HepG2 (cell line): ENCODE data around the gene SPC24. TPM values are rescaled to one million over a fixed set of nuclear protein-coding genes. Genes with fewer than 3 reads are reported as not detected.

Experiments
- ATAC-seq: fragments of 200-7000 bp; cut with Tn5 transposase; 3 replicates; pipeline ENCODE4 v1.9.1; 2020; ENCODE audit warnings: mild to moderate bottlenecking, moderate library complexity
- BruUV-seq: library from RNA; stranded (reverse); fragments of 400-500 nt; replicated peaks from 2 replicates; lab custom pipeline; 2021; lab: Mats Ljungman, UMichigan
- CTCF ChIA-PET: fragments of 300-600 bp; formaldehyde crosslinking; extraction: SDS; loops from one replicate; lab custom pipeline; 2021; ENCODE audit warnings: low total read pairs, inconsistent platforms, low intra/inter-chr PET ratio; lab: Yijun Ruan, JAX
- POLR2A ChIA-PET: fragments of 350-600 bp; sonication (Branson Sonifier 250); formaldehyde crosslinking; loops from one replicate; lab custom pipeline; 2020; ENCODE audit warnings: antibody characterized with exemption, inconsistent platforms; lab: Yijun Ruan, JAX
- DNase-seq: peaks from one replicate; pipeline ENCODE4 v3.0.0-alpha.2; 2015; ENCODE audit warnings: low spot score
- FAIRE-seq: peaks from 3 replicates; lab custom pipeline; 2011; peaks lifted over from hg19 to GRCh38; lab: Jason Lieb, UNC
- H2AFZ ChIP-seq: one replicate; pipeline ENCODE4 v1.6.1; 2011; ENCODE audit warnings: low read length, inconsistent platforms
- H3K27ac ChIP-seq: fragments of 300-600 bp; 3 replicates; pipeline ENCODE4 v1.8.0; 2011; ENCODE audit warnings: mixed run types, mild to moderate bottlenecking, mixed read lengths, low read length, inconsistent platforms; ENCODE audit not compliant: insufficient read depth; ENCODE audit errors: extremely low read length
- H3K27me3 ChIP-seq, 2 experiments: fragments of 200-600 bp in 1 of 2; 2 replicates in 1 of 2; 3 replicates in 1 of 2; pipeline versions ENCODE4 v1.6.0 to v1.8.0; 2011; ENCODE audit warnings: low read length in 2 of 2, mild to moderate bottlenecking in 2 of 2, moderate library complexity in 2 of 2, inconsistent platforms in 1 of 2; ENCODE audit not compliant: insufficient read depth in 2 of 2, control insufficient read depth in 1 of 2
- H3K36me3 ChIP-seq, 2 experiments: fragments of 200-600 bp in 1 of 2; replicated peaks in 1 of 2; 2 replicates in 1 of 2; 3 replicates in 1 of 2; pipeline versions ENCODE4 v1.5.1 to v1.8.0; 2011; ENCODE audit warnings: low read length in 2 of 2, inconsistent platforms in 1 of 2; ENCODE audit not compliant: insufficient read depth in 2 of 2, control insufficient read depth in 1 of 2
- H3K4me1 ChIP-seq: 2 replicates; pipeline ENCODE4 v1.5.1; 2012; ENCODE audit warnings: low read length, inconsistent platforms; ENCODE audit not compliant: insufficient read depth
- H3K4me2 ChIP-seq: 2 replicates; pipeline ENCODE4 v1.6.0; 2011; ENCODE audit warnings: low read depth, low read length, inconsistent platforms
- H3K4me3 ChIP-seq, 3 experiments: fragments of 200-600 bp in 1 of 3; sonication (generic), shearing (Covaris generic) in 1 of 3; replicated peaks in 1 of 3; 2 replicates each; pipeline ENCODE4 v1.5.1; 2011 to 2016; ENCODE audit warnings: low read length in 3 of 3, inconsistent platforms in 2 of 3, low read depth in 2 of 3, mild to moderate bottlenecking in 2 of 3, control low read depth in 1 of 3, mixed read lengths in 1 of 3; ENCODE audit not compliant: insufficient read depth in 1 of 3
- H3K79me2 ChIP-seq: one replicate; pipeline ENCODE4 v1.6.1; 2011; ENCODE audit warnings: low read length, inconsistent platforms; ENCODE audit not compliant: insufficient read depth
- H3K9ac ChIP-seq: 2 replicates; pipeline ENCODE4 v1.6.0; 2011; ENCODE audit warnings: mild to moderate bottlenecking, low read depth, low read length, inconsistent platforms; ENCODE audit not compliant: insufficient read depth
- H3K9me3 ChIP-seq: 2 replicates; pipeline ENCODE4 v1.5.1; 2012; ENCODE audit warnings: mild to moderate bottlenecking, low read length
- H4K20me1 ChIP-seq: 2 replicates; pipeline ENCODE4 v1.6.0; 2011; ENCODE audit warnings: inconsistent platforms, mild to moderate bottlenecking, low read length, moderate library complexity; ENCODE audit not compliant: insufficient read depth
- DPF2 ChIP-seq: sonication (generic); formaldehyde crosslinking; IDR thresholded peaks from 2 replicates; pipeline ENCODE4 v1.4.0; 2020; ENCODE audit warnings: mild to moderate bottlenecking, low read depth, missing genetic modification reagents, borderline replicate concordance
- FLYWCH1 ChIP-seq: sonication (generic); formaldehyde crosslinking; IDR thresholded peaks from 2 replicates; pipeline ENCODE4 v1.8.1; 2023; ENCODE audit warnings: mild to moderate bottlenecking, missing genetic modification reagents
- HMG20A ChIP-seq: IDR thresholded peaks from 2 replicates; pipeline ENCODE4 v1.6.1; 2016; ENCODE audit warnings: borderline replicate concordance
- KLF9 ChIP-seq: IDR thresholded peaks from 2 replicates; pipeline ENCODE4 v1.6.1; 2016; ENCODE audit warnings: low read depth
- NR2F6 ChIP-seq, 2 experiments: IDR thresholded peaks; 2 replicates each; pipeline ENCODE4 v1.6.1; 2016; ENCODE audit warnings: antibody characterized with exemption in 1 of 2, mild to moderate bottlenecking in 1 of 2
- PRMT3 ChIP-seq: sonication (generic); formaldehyde crosslinking; IDR thresholded peaks from 2 replicates; pipeline ENCODE4 v1.8.1; 2022; ENCODE audit warnings: low read depth, mild to moderate bottlenecking, moderate library complexity, missing genetic modification reagents, borderline replicate concordance
- RNF219 ChIP-seq: sonication (generic); formaldehyde crosslinking; IDR thresholded peaks from 2 replicates; pipeline ENCODE4 v1.5.0; 2020; ENCODE audit warnings: mild to moderate bottlenecking, missing genetic modification reagents
- SATB2 ChIP-seq: sonication (generic); formaldehyde crosslinking; IDR thresholded peaks from 2 replicates; pipeline ENCODE4 v1.5.0; 2020; ENCODE audit warnings: missing genetic modification reagents
- SNRNP70 ChIP-seq: fragments of 200-400 bp; formaldehyde crosslinking; IDR thresholded peaks from 2 replicates; pipeline ENCODE4 v1.6.1; 2017; ENCODE audit warnings: mild to moderate bottlenecking, low read depth, low read length, moderate library complexity
- SSRP1 ChIP-seq: IDR thresholded peaks from 2 replicates; pipeline ENCODE4 v1.6.1; 2016; ENCODE audit warnings: control low read depth
- SYNCRIP ChIP-seq: fragments of 200-400 bp; formaldehyde crosslinking; IDR thresholded peaks from 2 replicates; pipeline ENCODE4 v1.6.1; 2018; ENCODE audit warnings: mild to moderate bottlenecking, low read depth, low read length; ENCODE audit not compliant: insufficient read depth
- ZBTB3 ChIP-seq: sonication (generic); formaldehyde crosslinking; IDR thresholded peaks from 2 replicates; pipeline ENCODE4 v1.4.0; 2020; ENCODE audit warnings: low read depth, mild to moderate bottlenecking, moderate library complexity, missing genetic modification reagents, borderline replicate concordance
- ZBTB43 ChIP-seq: sonication (generic); formaldehyde crosslinking; conservative IDR thresholded peaks from 2 replicates; pipeline ENCODE4 v1.4.0; 2020; ENCODE audit warnings: missing genetic modification reagents
- ZEB1 ChIP-seq: IDR thresholded peaks from 2 replicates; pipeline ENCODE4 v1.6.1; 2012; ENCODE audit warnings: mild to moderate bottlenecking, low read depth, inconsistent platforms; ENCODE audit not compliant: insufficient replicate concordance
- ZNF232 ChIP-seq: sonication (generic); formaldehyde crosslinking; IDR thresholded peaks from 2 replicates; pipeline ENCODE4 v1.4.0; 2020; ENCODE audit warnings: missing genetic modification reagents, borderline replicate concordance
- ZNF672 ChIP-seq: sonication (generic); formaldehyde crosslinking; IDR thresholded peaks from 2 replicates; pipeline ENCODE4 v1.8.1; 2022; ENCODE audit warnings: missing genetic modification reagents
- ZNF703 ChIP-seq: sonication (generic); formaldehyde crosslinking; IDR thresholded peaks from 2 replicates; pipeline ENCODE4 v1.5.1; 2020; ENCODE audit warnings: missing genetic modification reagents, mild to moderate bottlenecking, moderate library complexity, borderline replicate concordance
- ZSCAN12 ChIP-seq: sonication (generic); formaldehyde crosslinking; IDR thresholded peaks from 2 replicates; pipeline ENCODE4 v1.9.0; 2021; ENCODE audit warnings: mild to moderate bottlenecking, missing genetic modification reagents
- WGBS: methylation state at CpG from one replicate; pipeline ENCODE4 v1.1.6; 2017; ENCODE audit warnings: low lambda C conversion rate; 5-methylcytosine and 5-hydroxymethylcytosine counted together
- in situ Hi-C: cut with HindIII; loops from 2 replicates; pipeline ENCODE4 v1.10.0; 2017; ENCODE audit warnings: low pct_unique_long_range_greater_than_20kb; ENCODE audit not compliant: extremely low pct_ligation_motif_present
- intact Hi-C: fragments of 100-400 bp; cut with micrococcal nuclease; formaldehyde crosslinking; loops from one replicate; pipeline ENCODE4 v1.10.0; 2022; ENCODE audit not compliant: unreplicated experiment
- polyA plus RNA-seq, 8 experiments: library from polyadenylated mRNA; depleted of rRNA in 3 of 8; stranded (reverse) in 7 of 8; unstranded in 1 of 8; fragments of >200 nt; fragmentation: Illumina TruSeq in 4 of 8; extraction: Trizol in 4 of 8; gene quantifications; 2 replicates each; pipeline versions ENCODE4 v1.2.1 to v1.2.3, GENCODE V29; 2011 to 2016; ENCODE audit warnings: low read depth in 4 of 8, missing spikeins in 1 of 8, mixed read lengths in 1 of 8; ENCODE audit not compliant: insufficient read depth in 1 of 8
- total RNA-seq, 5 experiments: library from RNA; depleted of rRNA; stranded (reverse); fragments of >200 nt; fragmentation: Illumina TruSeq; extraction: Trizol; gene quantifications; 2 replicates each; pipeline ENCODE4 v1.2.3, GENCODE V29; 2016; ENCODE audit warnings: low read depth in 1 of 5

Gene SPC24
- total and polyA plus RNA-seq, 2 of the 13 experiments (the other 11 are each of a cell fraction or from before 2014, with no cell fraction given): 10.0 to 46.2 TPM

GRCh38 chr19:11190501-11190900 lies 34.9 kb upstream of the SPC24 start:
- 0 out of 5 replicates have a peak, but pooled peaks cover 0 to 8% of the 10 kb centered on the region in 2 experiments for H3K36me3 ChIP-seq
- no TSS peak for BruUV-seq
- ChIA-PET CTCF (no interaction called here), POLR2A (no interaction called here)
- no peak for ATAC-seq
- H3K79me2 ChIP-seq: no peaks in the 10 kb centered on the region
- H4K20me1 ChIP-seq: no peaks in the 10 kb centered on the region
- no peak overlapping the region for H3K9ac ChIP-seq
- intact Hi-C loops: no loop called here
- H2AFZ ChIP-seq: no peak overlapping the region
- no peak overlapping the region for H3K4me2 ChIP-seq
- no peak for DNase-seq
- peaks cover 7% of the 10 kb centered on the region for H3K4me1 ChIP-seq
- no peaks in the 10 kb centered on the region for H3K27me3 ChIP-seq
- no peak for FAIRE-seq
- in situ Hi-C loops: no loop called here
- 94% methylated on average over 7 of the region's 8 CpGs for WGBS
- H3K4me3 ChIP-seq: no peak overlapping the region
- no peaks in the 10 kb centered on the region for H3K9me3 ChIP-seq
- TF ChIP-seq PRMT3 (CRISPR knock-in tag) (no peak), KLF9 (CRISPR knock-in tag) (no peak), SNRNP70 (no peak), ZBTB3 (CRISPR knock-in tag) (no peak), ZEB1 (no peak), ZNF672 (CRISPR knock-in tag) (no peak), HMG20A (no peak), DPF2 (CRISPR knock-in tag) (no peak), SATB2 (CRISPR knock-in tag) (no peak)
- H3K27ac ChIP-seq: no peak overlapping the region

- intact Hi-C loops (no loop called here), in situ Hi-C loops (no loop called here)
- no peaks in the 10 kb centered on the region for H4K20me1 ChIP-seq
- FAIRE-seq (no peak), ATAC-seq (no peak), DNase-seq (no peak)
- H2AFZ ChIP-seq: no peak overlapping the region
- H3K27me3 ChIP-seq: no peaks in the 10 kb centered on the region
- H3K27ac ChIP-seq: no peak overlapping the region
- WGBS: over 99% methylated on average over 9 of the region's 9 CpGs
- H3K36me3 ChIP-seq: no peaks in the 10 kb centered on the region
- H3K9ac ChIP-seq: no peak overlapping the region
- H3K9me3 ChIP-seq: no peaks in the 10 kb centered on the region
- no peaks in the 10 kb centered on the region for H3K79me2 ChIP-seq
- peaks cover 7% of the 10 kb centered on the region for H3K4me1 ChIP-seq
- ChIA-PET CTCF (no interaction called here), POLR2A (interaction anchor here (1.7 kb wide), 1 partner anchor 44 kb away, joined by 4 read pairs; no protein-coding TSS in a partner anchor)
- no TSS peak for BruUV-seq
- H3K4me2 ChIP-seq: no peak overlapping the region
- no peak overlapping the region for H3K4me3 ChIP-seq
- TF ChIP-seq SSRP1 (CRISPR knock-in tag) (no peak), SYNCRIP (no peak), FLYWCH1 (no peak), ZBTB43 (CRISPR knock-in tag) (no peak), RNF219 (CRISPR knock-in tag) (no peak), ZSCAN12 (CRISPR knock-in tag) (no peak), NR2F6 (IDR thresholded peaks at IDR 0.05) (no peak), NR2F6 (CRISPR knock-in tag; IDR thresholded peaks at IDR 0.05) (no peak), ZNF703 (no peak), ZNF232 (CRISPR knock-in tag) (no peak)
Measured at GRCh38 chr19:11187441-11187840, 31.9 kb upstream of the SPC24 start.
